D721Med (cell line): ENCODE measurements around the gene DENND6B.
A peak's percentile ranks its signal among the peaks of the same experiment; 100 is the strongest.

Experiments used
- DNase-seq: peaks from one replicate; pipeline ENCODE4 v3.0.0; 2011; ENCODE audit warnings: low spot score; ENCODE audit not compliant: insufficient read length
- FAIRE-seq: peaks from 2 replicates; lab custom pipeline; 2011; peaks lifted over from hg19 to GRCh38; lab: Jason Lieb, UNC
- TF ChIP-seq, protein P1 (sequence below): IDR thresholded peaks from 2 replicates; pipeline ENCODE4 v1.5.1; 2012; ENCODE audit warnings: mild to moderate bottlenecking, control low read depth; ENCODE audit not compliant: insufficient read depth; ENCODE audit errors: missing control alignments

The DENND6B gene

DNA sequence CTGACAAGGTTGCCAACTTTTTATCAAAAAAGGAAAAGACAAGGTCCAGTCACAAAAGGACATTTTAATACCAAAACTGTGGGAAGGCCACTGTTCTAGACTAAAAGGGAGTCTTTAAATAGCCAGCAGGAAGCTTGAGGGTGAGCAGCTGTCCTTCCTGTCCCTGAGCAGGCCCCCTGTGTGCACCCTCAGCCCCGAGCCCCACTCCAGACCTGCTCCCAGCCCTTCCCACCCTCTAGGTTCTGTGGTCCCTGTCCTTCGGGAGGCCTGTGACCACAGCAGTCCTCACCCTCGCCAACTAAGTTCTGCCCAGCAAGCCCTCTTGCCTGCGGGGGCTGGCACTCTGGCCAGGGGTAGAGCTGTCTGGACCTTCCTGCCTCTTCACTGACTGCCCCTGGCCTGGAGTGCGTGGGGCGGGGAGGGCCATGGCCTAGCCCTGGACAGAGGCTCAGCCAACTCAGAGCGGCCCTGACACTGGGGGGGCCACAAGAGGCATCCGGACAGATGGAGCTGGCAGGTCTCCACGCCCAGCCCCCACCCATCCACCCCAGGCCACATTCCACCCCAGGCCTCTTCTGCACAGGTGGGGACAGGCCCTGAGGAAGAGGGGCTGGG is 17.7 kb downstream of the DENND6B start:
- FAIRE-seq (no peak), DNase-seq (no peak)
- TF ChIP-seq, protein P1, sequence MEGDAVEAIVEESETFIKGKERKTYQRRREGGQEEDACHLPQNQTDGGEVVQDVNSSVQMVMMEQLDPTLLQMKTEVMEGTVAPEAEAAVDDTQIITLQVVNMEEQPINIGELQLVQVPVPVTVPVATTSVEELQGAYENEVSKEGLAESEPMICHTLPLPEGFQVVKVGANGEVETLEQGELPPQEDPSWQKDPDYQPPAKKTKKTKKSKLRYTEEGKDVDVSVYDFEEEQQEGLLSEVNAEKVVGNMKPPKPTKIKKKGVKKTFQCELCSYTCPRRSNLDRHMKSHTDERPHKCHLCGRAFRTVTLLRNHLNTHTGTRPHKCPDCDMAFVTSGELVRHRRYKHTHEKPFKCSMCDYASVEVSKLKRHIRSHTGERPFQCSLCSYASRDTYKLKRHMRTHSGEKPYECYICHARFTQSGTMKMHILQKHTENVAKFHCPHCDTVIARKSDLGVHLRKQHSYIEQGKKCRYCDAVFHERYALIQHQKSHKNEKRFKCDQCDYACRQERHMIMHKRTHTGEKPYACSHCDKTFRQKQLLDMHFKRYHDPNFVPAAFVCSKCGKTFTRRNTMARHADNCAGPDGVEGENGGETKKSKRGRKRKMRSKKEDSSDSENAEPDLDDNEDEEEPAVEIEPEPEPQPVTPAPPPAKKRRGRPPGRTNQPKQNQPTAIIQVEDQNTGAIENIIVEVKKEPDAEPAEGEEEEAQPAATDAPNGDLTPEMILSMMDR, result no peak

DNA sequence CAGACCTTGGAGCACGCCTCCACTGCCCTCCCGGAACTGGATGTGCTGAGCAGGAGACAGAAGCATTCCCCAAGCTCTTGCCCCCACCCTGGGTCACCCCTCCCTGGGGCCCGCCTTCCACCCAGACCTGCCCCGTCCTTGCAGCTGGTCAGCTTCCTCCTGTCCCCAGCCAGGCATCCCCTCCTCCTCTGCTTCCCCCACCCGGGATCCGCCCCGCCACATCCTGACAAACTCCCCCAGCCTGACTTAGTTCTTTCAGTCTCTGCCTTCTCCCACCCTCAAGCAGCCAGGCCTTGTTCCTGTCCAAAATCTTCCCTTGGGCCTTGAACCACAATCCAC is 18.2 kb downstream of the DENND6B start:
- FAIRE-seq, result no peak
- TF ChIP-seq, protein P1, result no peak
- DNase-seq, result no peak

DNA sequence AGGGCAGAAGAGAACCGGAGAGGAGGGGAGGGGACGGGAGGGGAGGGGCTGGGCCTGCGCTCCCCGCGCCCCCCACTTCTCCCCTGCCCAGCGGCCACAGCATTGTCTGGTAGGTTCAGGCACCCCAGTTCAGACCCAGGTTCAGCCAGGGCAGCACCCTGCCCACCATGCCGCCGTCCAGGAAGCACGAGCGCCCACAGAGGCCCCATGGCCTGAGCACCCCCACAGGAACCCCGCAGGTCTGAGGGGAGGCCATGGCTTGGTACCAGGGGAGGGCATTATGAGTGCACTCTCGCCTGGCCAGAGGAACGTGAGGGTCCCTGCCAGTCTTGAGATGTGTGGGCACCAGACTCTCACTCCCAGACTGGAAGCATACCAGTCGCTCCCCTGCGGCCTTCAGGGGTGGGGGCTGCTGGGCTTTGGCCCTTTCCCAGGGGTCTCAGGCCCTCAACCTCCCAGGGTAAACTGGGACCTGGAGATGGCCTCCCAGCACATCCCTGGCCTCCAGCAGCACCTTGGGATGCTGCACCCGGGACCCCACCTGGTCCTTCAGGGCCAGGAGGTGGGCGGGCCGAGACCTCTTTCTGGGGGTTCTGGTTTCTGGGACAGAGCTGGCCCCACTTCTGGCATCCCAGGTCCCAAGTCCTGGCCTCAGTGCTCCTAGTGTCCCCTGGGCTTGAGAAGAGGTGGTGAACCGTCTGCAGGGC is 18.8 kb downstream of the DENND6B start:
- FAIRE-seq, result no peak
- no peak for DNase-seq
- TF ChIP-seq, protein P1, result no peak

DNA sequence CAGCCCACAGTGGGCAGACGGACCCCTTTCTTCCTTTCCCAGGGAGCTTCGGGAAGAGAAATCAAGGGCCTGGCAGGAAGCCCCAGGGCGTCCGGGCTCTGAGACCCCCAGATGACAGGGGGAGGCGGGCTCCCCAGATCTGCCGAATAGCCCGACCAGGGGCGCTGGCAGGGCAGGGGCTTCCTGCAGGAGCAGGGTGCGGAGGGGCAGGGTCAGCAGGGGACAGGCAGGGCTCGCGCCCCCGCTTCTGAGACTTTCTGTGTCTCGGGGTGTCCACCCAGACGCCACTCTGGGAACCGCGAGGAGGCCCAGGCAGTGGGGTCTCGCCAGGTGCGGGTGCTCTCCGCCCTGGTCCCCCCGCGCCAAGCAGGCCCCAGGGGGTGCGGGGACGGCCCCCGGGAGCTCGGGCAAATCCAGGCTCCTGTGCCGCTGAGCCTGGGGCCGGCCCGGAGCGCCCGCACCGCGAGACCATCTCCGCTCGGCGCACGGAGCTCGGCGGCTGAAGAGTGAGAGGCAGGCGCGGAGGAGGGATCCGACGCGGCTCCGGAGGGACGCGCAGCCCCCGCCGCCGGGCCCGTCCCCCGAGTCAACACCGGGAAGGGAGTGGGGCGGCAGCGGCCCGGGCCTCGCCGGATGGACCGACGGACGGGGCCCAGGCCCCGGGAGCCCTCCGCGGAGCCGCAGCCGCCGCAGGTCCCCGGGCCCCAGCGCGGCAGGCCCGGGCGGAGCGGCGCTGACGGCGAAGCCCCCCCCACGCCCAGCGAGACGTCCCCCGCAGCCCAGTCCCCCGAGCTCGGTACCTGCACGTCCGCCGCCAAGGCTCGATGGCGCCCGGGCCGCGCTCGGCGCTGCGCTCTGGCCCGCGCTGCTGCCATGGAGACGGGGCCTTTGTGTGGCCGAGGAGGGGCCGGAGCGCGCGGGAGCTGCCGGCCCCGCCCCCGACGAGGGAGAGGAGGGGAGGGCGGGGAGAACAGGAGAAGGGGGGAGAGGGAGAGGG is 19.8 kb downstream of the DENND6B start, which contains the start of gene PLXNB2:
PLXNB2 (minus strand) TSS at position 894 of the 997 bp plus-strand sequence. CDS start 17,062 bp downstream, outside the sequence.
- DNase-seq (peak; percentile 55), FAIRE-seq (no peak)
- TF ChIP-seq, protein P1, result no peak

DNA sequence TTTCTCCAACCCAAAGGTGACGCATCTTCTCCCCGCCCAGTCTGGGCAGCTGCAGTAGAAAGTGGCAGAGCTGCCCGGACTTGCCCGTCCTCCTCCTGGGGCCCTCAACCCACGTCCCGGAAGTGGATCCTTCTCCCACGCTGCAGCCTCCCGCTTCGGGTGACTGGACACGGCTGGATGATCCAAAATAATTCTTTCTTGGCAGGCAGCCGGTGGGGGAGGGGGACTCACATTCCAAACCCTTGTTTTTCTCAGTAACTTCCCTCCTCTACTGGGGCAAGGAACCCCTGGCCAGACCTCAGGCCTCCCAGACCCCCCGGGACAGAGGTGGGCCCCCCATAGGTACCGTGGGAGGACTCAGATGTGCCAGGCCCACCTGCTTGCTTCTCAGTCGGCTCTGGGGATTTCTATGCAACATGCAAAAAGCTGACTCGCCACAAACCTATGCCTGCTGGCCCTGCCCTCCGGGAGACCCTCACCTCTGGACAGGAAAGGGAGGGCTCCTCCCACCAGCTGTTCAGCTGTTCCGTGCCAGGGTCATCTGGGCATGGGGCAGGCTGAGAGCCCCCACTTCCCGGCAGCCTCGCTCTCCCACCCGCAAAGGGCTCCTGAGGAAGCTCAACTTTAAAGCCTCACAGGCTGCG is 20.8 kb downstream of the DENND6B start:
- DNase-seq, result no peak
- TF ChIP-seq, protein P1, result no peak
- no peak for FAIRE-seq

DNA sequence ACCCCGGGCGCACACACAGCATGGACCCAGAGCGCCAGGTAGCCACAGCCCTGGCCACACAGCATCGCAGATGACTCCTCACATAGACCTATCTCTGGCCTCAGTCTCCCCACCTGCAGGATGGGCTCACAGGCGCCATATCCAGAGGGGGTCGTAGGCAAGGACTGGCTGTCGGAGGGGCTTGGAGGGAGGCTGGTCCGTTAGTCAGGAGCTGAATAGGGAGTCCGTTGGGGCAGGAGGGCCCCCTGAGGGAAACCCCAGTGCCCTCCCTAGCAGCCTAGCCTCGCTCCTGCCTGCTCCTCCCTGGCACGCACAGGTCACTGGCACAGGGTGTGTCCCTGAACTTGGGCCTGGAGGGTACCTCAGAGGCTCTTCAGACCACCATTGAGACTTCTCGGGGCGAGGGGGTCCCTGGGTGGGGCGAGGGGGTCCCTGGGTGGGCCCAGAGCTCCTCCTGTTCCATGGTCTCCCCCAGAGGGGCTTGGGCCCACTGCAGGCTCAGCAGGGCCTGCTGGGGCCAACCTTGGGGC is 21.4 kb downstream of the DENND6B start:
- FAIRE-seq, result no peak

More for the DNA sequence above, 21.4 kb downstream of the DENND6B start:
- DNase-seq, result no peak
- TF ChIP-seq, protein P1, result no peak
